GM23338 (cell line): ENCODE measurements around the gene FLNB.
A peak's percentile ranks its signal among the peaks of the same experiment; 100 is the strongest.

Source experiments
- CREB1 ChIP-seq: fragments of 250-450 bp; sonication (Bioruptor Pico); IDR thresholded peaks from 2 replicates; pipeline ENCODE4 v1.5.0; 2020; ENCODE audit warnings: low read depth, mild to moderate bottlenecking, moderate library complexity
- CTCF ChIP-seq, 2 experiments: fragments of 200-600 bp in 1 of 2; sonication (generic) in 1 of 2; conservative IDR thresholded peaks; 2 replicates each; pipeline versions ENCODE4 v1.5.1 to v1.6.1; 2016 to 2017; ENCODE audit warnings: antibody characterized with exemption in 2 of 2, low read depth in 2 of 2, mild to moderate bottlenecking in 2 of 2, moderate library complexity in 1 of 2
- EZH2phosphoT487 ChIP-seq: fragments of 200-600 bp; sonication (generic); IDR thresholded peaks from one replicate; pipeline ENCODE4 v1.8.1; 2018; ENCODE audit warnings: antibody characterized with exemption; ENCODE audit not compliant: unreplicated experiment
- POLR2AphosphoS5 ChIP-seq: IDR thresholded peaks from 2 replicates; pipeline ENCODE4 v1.6.1; 2016; ENCODE audit warnings: antibody characterized with exemption, low read depth

- TF ChIP-seq CREB1 (CRISPR knock-in tag) (no peak; the same call in 1 of the 2 replicates), POLR2AphosphoS5 (peak; percentile 48; the same call in 1 of the 2 replicates), CTCF (conservative IDR thresholded peaks at IDR 0.05; ENCODE audit: low read depth in 2 of 2) (peak in 1 of 2 experiments; percentile 20; a peak in 2 of 4 replicates), EZH2phosphoT487 (no peak)
Measured at GRCh38 chr3:58021072-58021959, 13.1 kb downstream of the FLNB start.
